ENCODE data around the gene EFCC1. TPM values are rescaled to one million over a fixed set of nuclear protein-coding genes. Genes with fewer than 3 reads are reported as not detected.

The EFCC1 gene, protein sequence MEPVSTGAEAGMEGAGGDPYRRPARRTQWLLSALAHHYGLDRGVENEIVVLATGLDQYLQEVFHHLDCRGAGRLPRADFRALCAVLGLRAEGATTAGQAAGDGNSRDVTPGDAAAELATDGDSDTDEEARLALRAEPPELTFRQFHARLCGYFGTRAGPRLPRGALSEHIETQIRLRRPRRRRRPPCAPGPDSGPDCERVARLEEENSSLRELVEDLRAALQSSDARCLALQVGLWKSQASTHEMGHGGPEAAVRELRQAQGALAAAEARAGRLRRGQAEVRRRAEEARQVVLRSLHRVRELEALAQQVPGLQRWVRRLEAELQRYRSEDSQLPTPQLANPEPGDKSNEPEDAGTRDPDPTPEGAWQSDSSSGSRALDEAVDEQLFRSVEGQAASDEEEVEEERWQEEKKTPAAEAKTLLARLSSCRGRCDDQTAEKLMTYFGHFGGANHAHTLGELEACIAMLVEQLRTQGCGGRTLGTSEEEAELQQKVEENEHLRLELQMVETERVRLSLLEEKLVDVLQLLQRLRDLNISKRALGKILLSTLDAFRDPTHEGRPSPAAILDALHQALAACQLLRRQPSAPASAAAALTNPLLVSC
- 1 to 10 TPM; 1.6 to 3.9 (median 1.8) TPM for total RNA-seq

- intact Hi-C loops (cut with DNase I; ENCODE audit: low total_unique reads) = no loop called here
- peaks cover 0 to 27% of the 10 kb centered on the region in 2 donors for H3K27me3 ChIP-seq
- H3K4me3 ChIP-seq = peak within 1 kb of the TSS; percentile 50 to 80 (median 61)
- H3K36me3 ChIP-seq = no peaks in the 10 kb centered on the region
- peaks cover 3 to 8% of the 10 kb centered on the region in 2 donors for H3K4me1 ChIP-seq
- peak within 1 kb of the TSS; percentile 50 to 80 for H3K27ac ChIP-seq
- TF ChIP-seq POLR2AphosphoS5 (IDR thresholded peaks at IDR 0.05) (peak in 1 of 3 donors; percentile 14), POLR2A (IDR thresholded peaks at IDR 0.05) (no peak)
- peak in 1 of 2 donors; percentile 76 for DNase-seq (ENCODE audit: low spot score in 2 of 2)
- no peaks in the 10 kb centered on the region for H3K9me3 ChIP-seq
These were observed at the start of gene EFCC1 for GRCh38 chr3:129001101-129001805. EFCC1 (plus strand) TSS chr3:129001304; CDS start chr3:129001629, 325 bp downstream.

DNA sequence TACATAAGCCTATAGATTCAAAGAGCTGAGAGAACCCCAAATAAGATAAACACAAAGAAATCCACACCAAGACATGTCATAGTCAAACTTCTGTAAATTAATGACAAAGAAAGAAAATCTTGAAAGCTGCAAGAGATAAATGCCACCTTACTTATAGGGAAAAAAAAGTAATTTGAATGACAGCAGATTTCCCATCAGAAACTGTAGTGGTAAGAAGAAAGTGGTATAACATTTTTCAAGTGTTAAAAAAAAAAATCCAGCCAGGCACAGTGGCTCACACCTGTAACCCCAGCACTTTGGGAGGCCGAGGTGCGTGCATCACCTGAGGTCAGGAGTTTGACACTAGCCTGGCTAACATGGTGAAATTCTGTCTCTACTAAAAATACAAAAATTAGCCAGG, 44.7 kb upstream of the EFCC1 start:
- intact Hi-C loops (cut with DNase I; ENCODE audit: low total_unique reads) = no loop called here
- DNase-seq (ENCODE audit: low spot score in 2 of 2) = no peak
- Histone ChIP-seq H3K27me3 (no peaks in the 10 kb centered on the region), H3K36me3 (no peaks in the 10 kb centered on the region), H3K4me3 (no peak overlapping the region), H3K9me3 (no peaks in the 10 kb centered on the region), H3K27ac (no peak overlapping the region), H3K4me1 (no peaks in the 10 kb centered on the region)
- TF ChIP-seq POLR2A (IDR thresholded peaks at IDR 0.05) (no peak), CTCF (IDR thresholded peaks at IDR 0.05) (no peak), POLR2AphosphoS5 (IDR thresholded peaks at IDR 0.05) (no peak)

GRCh38 chr3:128965280-128965679, 35.8 kb upstream of the EFCC1 start:
- TF ChIP-seq POLR2A (IDR thresholded peaks at IDR 0.05) = no peak
- no peak for TF ChIP-seq POLR2AphosphoS5 (IDR thresholded peaks at IDR 0.05)
- TF ChIP-seq CTCF (IDR thresholded peaks at IDR 0.05) = no peak
- Histone ChIP-seq H3K27me3 (no peaks in the 10 kb centered on the region), H3K36me3 (no peaks in the 10 kb centered on the region), H3K4me1 (no peaks in the 10 kb centered on the region), H3K4me3 (no peak overlapping the region), H3K9me3 (no peaks in the 10 kb centered on the region), H3K27ac (no peak overlapping the region)
- DNase-seq (ENCODE audit: low spot score in 2 of 2) = no peak
- intact Hi-C loops (cut with DNase I; ENCODE audit: low total_unique reads) = no loop called here

GRCh38 chr3:128965818-128966217, 35.3 kb upstream of the EFCC1 start:
- Histone ChIP-seq H3K4me1 (no peaks in the 10 kb centered on the region), H3K36me3 (no peaks in the 10 kb centered on the region), H3K9me3 (no peaks in the 10 kb centered on the region), H3K4me3 (no peak overlapping the region), H3K27me3 (no peaks in the 10 kb centered on the region), H3K27ac (no peak overlapping the region)
- TF ChIP-seq POLR2A (IDR thresholded peaks at IDR 0.05) (no peak), CTCF (IDR thresholded peaks at IDR 0.05) (no peak), POLR2AphosphoS5 (IDR thresholded peaks at IDR 0.05) (no peak)
- no peak for DNase-seq (ENCODE audit: low spot score in 2 of 2)
- intact Hi-C loops (cut with DNase I; ENCODE audit: low total_unique reads) = no loop called here

DNA sequence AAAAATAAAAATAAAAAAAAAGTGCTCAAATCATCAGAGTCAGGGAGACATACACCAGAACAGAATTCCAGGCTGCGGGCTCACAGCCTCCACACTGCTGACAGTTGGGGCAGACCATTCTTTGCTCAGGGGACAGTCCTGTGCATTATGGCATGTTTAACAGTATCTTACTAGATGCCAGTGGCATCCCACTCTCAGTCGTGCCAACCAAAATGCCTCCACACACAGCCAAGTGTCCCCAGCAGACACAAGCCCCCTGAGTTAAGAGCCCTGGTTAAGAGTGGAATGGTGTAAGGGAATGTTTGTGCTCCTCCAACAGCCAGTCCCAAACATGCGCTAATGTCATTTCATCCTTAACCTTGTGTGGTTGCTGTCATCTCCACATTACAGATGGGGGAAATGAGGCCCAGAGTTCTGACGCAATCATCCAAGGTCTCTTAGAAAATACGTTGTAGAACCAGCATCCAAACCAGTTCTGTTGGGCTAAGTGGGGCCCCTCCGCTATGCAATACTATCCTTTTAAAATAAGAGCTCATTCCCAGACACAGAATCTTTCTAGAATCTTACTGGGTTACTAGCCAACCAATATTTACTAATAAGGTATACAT, 33.3 kb upstream of the EFCC1 start:
- H3K36me3 ChIP-seq = no peaks in the 10 kb centered on the region
- TF ChIP-seq POLR2AphosphoS5 (IDR thresholded peaks at IDR 0.05) (no peak), POLR2A (IDR thresholded peaks at IDR 0.05) (no peak), CTCF (IDR thresholded peaks at IDR 0.05) (no peak)
- no peak for DNase-seq (ENCODE audit: low spot score in 2 of 2)
- no peak overlapping the region for H3K4me3 ChIP-seq
- H3K4me1 ChIP-seq = no peaks in the 10 kb centered on the region
- no peaks in the 10 kb centered on the region for H3K9me3 ChIP-seq
- no peak overlapping the region for H3K27ac ChIP-seq
- intact Hi-C loops (cut with DNase I; ENCODE audit: low total_unique reads) = no loop called here
- H3K27me3 ChIP-seq = no peaks in the 10 kb centered on the region
